ENCODE measurements around the gene DGKZ. TPM values are rescaled to one million over a fixed set of nuclear protein-coding genes. Genes with fewer than 3 reads are reported as not detected.

DGKZ gene
- total RNA-seq, 1 donor from 2014 or later, result 53.6 TPM

DNA sequence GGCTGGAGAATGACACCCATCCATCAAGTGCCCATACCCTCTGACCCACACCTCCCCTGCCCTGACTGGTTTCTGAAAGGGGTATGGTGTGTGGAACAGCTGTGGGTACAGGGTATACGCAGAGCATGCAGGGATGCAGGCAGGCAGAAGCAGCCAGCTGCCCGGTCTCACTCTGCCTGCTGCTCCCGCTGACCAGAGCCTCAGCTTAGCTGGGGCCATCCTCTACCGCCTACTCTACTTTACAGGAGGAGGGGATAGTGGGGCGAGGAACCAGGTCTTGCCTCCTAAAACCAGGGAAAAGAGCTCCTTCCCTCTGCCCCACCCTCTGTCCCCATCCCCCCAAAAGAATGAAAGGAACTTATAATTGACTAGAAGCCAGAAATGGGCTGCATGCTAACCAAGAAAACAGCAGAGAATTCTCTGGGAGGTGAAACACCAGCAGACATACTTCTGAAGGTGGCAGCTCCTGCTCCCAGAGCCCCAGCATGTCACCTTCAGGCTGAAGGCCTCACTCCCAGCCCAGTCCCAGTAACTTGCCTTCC is 57.3 kb downstream of the DGKZ start:
- ChIA-PET POLR2A (no interaction called here), CTCF (no interaction called here)
- intact Hi-C loops (cut with micrococcal nuclease), result no loop called here
- peaks cover 81% of the 10 kb centered on the region for H3K36me3 Mint-ChIP-seq (ENCODE audit: low read depth)
- no peaks in the 10 kb centered on the region for H3K9me3 Mint-ChIP-seq
- TF ChIP-seq, protein P1, sequence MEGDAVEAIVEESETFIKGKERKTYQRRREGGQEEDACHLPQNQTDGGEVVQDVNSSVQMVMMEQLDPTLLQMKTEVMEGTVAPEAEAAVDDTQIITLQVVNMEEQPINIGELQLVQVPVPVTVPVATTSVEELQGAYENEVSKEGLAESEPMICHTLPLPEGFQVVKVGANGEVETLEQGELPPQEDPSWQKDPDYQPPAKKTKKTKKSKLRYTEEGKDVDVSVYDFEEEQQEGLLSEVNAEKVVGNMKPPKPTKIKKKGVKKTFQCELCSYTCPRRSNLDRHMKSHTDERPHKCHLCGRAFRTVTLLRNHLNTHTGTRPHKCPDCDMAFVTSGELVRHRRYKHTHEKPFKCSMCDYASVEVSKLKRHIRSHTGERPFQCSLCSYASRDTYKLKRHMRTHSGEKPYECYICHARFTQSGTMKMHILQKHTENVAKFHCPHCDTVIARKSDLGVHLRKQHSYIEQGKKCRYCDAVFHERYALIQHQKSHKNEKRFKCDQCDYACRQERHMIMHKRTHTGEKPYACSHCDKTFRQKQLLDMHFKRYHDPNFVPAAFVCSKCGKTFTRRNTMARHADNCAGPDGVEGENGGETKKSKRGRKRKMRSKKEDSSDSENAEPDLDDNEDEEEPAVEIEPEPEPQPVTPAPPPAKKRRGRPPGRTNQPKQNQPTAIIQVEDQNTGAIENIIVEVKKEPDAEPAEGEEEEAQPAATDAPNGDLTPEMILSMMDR (IDR thresholded peaks at IDR 0.05), result no peak
- H3K4me3 Mint-ChIP-seq, result no peak overlapping the region
- DNase-seq (no peak), ATAC-seq (ENCODE audit: low read depth) (no peak)
- H3K27me3 Mint-ChIP-seq, result no peaks in the 10 kb centered on the region
- no peaks in the 10 kb centered on the region for H3K4me1 Mint-ChIP-seq
- no peak overlapping the region for H3K27ac Mint-ChIP-seq

DNA sequence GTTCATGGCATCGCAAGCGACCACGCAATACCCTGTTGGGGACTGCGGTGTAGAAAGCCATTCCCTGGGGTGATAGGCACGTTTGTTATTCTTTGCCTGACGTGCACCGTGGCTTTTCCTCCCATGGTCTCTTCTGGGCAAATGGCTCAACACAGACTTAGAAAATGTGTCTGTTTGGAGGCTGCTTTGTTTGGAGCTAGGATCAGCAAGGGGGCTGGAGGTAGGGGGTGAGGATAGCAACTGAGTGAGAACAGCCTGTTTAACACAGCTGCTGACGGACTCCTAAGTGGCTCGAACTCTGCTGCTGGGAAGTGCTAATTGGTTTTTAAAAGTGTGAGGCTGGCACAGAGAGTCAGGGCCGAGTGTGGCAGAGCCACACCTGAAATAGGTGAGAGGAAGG is 60.4 kb downstream of the DGKZ start:
- H3K36me3 Mint-ChIP-seq (ENCODE audit: low read depth), result peaks cover 75% of the 10 kb centered on the region
- ChIA-PET POLR2A (no interaction called here), CTCF (no interaction called here)
- no peak for ATAC-seq (ENCODE audit: low read depth)
- H3K27me3 Mint-ChIP-seq, result no peaks in the 10 kb centered on the region
- intact Hi-C loops (cut with micrococcal nuclease), result no loop called here
- H3K4me1 Mint-ChIP-seq, result no peaks in the 10 kb centered on the region
- H3K4me3 Mint-ChIP-seq, result no peak overlapping the region
- TF ChIP-seq, protein P1 (IDR thresholded peaks at IDR 0.05), result no peak
- no peaks in the 10 kb centered on the region for H3K9me3 Mint-ChIP-seq
- DNase-seq, result no peak
- H3K27ac Mint-ChIP-seq, result no peak overlapping the region

DNA sequence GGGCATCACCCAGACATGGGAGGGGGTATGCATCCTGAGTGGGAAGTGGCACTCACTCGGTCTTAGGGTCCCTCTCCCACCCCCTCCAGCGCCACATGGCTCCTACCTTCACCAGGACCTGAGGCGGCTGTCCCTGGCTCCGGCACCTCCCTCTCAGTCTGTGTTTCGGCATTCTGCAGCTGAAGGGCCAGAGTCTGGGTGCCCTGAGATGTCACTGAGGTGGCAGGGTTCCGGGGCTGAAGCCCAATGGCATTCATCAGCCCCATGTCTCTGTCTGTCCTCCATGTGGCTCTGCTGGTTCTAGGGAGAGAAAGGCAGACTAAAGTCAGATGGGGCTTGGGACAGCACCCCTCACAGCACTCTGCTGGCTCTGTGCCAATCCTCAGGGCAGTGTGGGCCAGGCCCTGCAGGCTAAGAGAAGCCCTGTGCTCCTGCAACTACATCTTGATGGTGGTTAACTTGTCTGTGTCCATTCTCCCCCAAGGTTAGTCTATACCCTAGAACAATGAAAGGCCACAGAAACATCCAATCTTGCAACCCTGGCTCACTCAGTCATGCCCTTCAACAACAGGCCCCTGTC is 61.2 kb downstream of the DGKZ start:
- POLR2A ChIA-PET, result no interaction called here
- Mint-ChIP-seq H3K4me3 (no peak overlapping the region), H3K9me3 (no peaks in the 10 kb centered on the region), H3K36me3 (ENCODE audit: low read depth) (peaks cover 74% of the 10 kb centered on the region), H3K27me3 (no peaks in the 10 kb centered on the region), H3K27ac (no peak overlapping the region), H3K4me1 (no peaks in the 10 kb centered on the region)
- ATAC-seq (ENCODE audit: low read depth), result no peak
- no peak for DNase-seq
- intact Hi-C loops (cut with micrococcal nuclease), result no loop called here
- CTCF ChIA-PET, result no interaction called here
- TF ChIP-seq, protein P1 (IDR thresholded peaks at IDR 0.05), result no peak

DNA sequence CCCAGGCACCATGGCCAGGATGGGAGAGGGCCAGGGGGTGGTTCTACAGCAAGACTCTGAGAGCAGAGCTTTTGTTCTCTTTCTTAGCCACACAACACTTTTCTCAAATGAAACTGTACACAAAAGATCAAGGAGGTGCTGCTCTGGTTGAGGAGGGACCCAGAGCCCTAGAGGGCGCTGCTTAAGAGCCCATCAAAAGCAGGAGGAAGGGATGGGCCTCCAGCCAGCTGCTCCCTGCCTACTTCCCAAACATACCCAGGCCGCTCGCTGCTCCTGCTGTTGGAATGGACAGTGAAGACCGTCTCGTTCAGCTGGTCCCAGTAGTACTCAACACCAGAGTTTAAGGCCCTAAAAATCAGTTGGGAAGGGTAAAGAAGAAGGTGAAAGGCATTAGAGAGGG is 62.8 kb downstream of the DGKZ start:
- DNase-seq (no peak), ATAC-seq (ENCODE audit: low read depth) (no peak)
- ChIA-PET CTCF (interaction anchor here (0.6 kb wide), 1 partner anchor 349 kb away, joined by 3 read pairs; no protein-coding TSS in a partner anchor), POLR2A (no interaction called here)
- Mint-ChIP-seq H3K27me3 (no peaks in the 10 kb centered on the region), H3K36me3 (ENCODE audit: low read depth) (peaks cover 74% of the 10 kb centered on the region), H3K9me3 (no peaks in the 10 kb centered on the region), H3K4me1 (no peaks in the 10 kb centered on the region), H3K4me3 (no peak overlapping the region), H3K27ac (no peak overlapping the region)
- TF ChIP-seq, protein P1 (IDR thresholded peaks at IDR 0.05), result no peak
- intact Hi-C loops (cut with micrococcal nuclease), result no loop called here

DNA sequence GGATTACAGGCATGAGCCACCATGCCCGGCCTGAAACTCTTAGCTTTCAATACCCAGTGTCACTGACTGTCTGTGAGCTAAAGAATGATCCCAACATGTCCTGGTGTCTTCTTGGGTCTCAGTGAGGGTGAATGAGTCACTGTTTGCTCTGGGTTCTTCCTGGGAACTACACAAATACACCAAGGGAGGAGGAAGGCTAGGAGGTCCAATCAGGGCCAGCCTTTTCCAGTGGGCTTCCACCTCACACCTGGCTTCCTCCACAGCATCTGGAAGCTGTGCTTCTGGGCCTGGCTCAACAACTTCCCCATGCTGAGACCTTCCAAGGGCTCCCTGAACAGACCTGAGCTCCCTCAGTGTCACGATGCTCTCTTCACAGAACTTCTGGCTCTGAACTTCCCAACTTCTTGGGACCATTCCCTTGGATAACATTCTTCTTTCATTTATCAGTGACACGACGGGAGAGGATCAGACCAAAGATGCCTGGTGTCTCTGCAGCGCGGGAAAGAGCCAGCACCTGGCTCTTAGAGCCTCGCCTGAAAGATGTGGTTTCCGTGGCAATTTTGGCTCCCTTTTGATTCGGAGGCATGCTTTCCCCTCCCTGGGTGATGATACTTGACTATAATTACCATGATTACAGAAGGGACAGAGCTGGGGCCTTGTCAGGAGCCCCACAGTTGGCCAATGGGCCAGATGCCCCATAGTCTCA is 66.7 kb downstream of the DGKZ start:
- CTCF ChIA-PET, result no interaction called here
- Mint-ChIP-seq H3K27ac (no peak overlapping the region), H3K4me3 (no peak overlapping the region), H3K4me1 (no peaks in the 10 kb centered on the region), H3K9me3 (no peaks in the 10 kb centered on the region), H3K36me3 (ENCODE audit: low read depth) (peaks cover 74% of the 10 kb centered on the region), H3K27me3 (no peaks in the 10 kb centered on the region)
- TF ChIP-seq, protein P1 (IDR thresholded peaks at IDR 0.05), result no peak
- intact Hi-C loops (cut with micrococcal nuclease), result no loop called here
- DNase-seq (no peak), ATAC-seq (ENCODE audit: low read depth) (no peak)
- POLR2A ChIA-PET, result interaction anchor here (0.6 kb wide), 1 partner anchor 19 kb away, joined by 5 read pairs; no protein-coding TSS in a partner anchor

All from activated B cell treated with CpG ODN at 0.5 μM for 24 hours (primary cell).